Measurements from ENCODE around the gene KBTBD13.

GRCh38 chr15:65076486-65077290 is at the start of gene KBTBD13:
- TF ChIP-seq, protein P1, sequence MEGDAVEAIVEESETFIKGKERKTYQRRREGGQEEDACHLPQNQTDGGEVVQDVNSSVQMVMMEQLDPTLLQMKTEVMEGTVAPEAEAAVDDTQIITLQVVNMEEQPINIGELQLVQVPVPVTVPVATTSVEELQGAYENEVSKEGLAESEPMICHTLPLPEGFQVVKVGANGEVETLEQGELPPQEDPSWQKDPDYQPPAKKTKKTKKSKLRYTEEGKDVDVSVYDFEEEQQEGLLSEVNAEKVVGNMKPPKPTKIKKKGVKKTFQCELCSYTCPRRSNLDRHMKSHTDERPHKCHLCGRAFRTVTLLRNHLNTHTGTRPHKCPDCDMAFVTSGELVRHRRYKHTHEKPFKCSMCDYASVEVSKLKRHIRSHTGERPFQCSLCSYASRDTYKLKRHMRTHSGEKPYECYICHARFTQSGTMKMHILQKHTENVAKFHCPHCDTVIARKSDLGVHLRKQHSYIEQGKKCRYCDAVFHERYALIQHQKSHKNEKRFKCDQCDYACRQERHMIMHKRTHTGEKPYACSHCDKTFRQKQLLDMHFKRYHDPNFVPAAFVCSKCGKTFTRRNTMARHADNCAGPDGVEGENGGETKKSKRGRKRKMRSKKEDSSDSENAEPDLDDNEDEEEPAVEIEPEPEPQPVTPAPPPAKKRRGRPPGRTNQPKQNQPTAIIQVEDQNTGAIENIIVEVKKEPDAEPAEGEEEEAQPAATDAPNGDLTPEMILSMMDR (IDR thresholded peaks at IDR 0.05) = no peak
- no peak for TF ChIP-seq POLR2A (IDR thresholded peaks at IDR 0.05)

Measured in heart left ventricle (tissue), 13 donors.